ENCODE results near the gene FAM181A.

The FAM181A gene

GRCh38 chr14:93963692-93964091, 36.5 kb downstream of the FAM181A start:
- DNase-seq (ENCODE audit: low read depth in 1 of 2, low spot score in 1 of 2): no peak
- no peak overlapping the region for H3K4me3 ChIP-seq (replicated peaks; ENCODE audit: insufficient read depth, low read length)
- TF ChIP-seq REST (IDR thresholded peaks at IDR 0.05; ENCODE audit: insufficient replicate concordance, low read depth) (no peak), SPI1 (IDR thresholded peaks at IDR 0.05; ENCODE audit: borderline replicate concordance, low read depth) (no peak), GABPA (IDR thresholded peaks at IDR 0.05; ENCODE audit: low read depth) (no peak), POLR2AphosphoS5 (IDR thresholded peaks at IDR 0.05; ENCODE audit: low read depth) (no peak), CTCF (IDR thresholded peaks at IDR 0.05; ENCODE audit: insufficient read depth, low read length) (no peak)

GRCh38 chr14:93964281-93964680, 37.1 kb downstream of the FAM181A start:
- no peak for DNase-seq (ENCODE audit: low read depth in 1 of 2, low spot score in 1 of 2)
- H3K27ac ChIP-seq (replicated peaks): no peak overlapping the region
- TF ChIP-seq POLR2AphosphoS5 (IDR thresholded peaks at IDR 0.05; ENCODE audit: low read depth): no peak
- no peaks in the 10 kb centered on the region for H3K27me3 ChIP-seq (ENCODE audit: insufficient read depth, poor library complexity, severe bottlenecking)
- no peak overlapping the region for H3K4me3 ChIP-seq (replicated peaks; ENCODE audit: insufficient read depth, low read length)

More at GRCh38 chr14:93963692-93964091, 36.5 kb downstream of the FAM181A start:
- Histone ChIP-seq H3K27ac (replicated peaks) (no peak overlapping the region), H3K27me3 (ENCODE audit: insufficient read depth, poor library complexity, severe bottlenecking) (no peaks in the 10 kb centered on the region)

GRCh38 chr14:93964820-93965286, 37.7 kb downstream of the FAM181A start:
- H3K27me3 ChIP-seq (ENCODE audit: insufficient read depth, poor library complexity, severe bottlenecking): no peaks in the 10 kb centered on the region
- H3K27ac ChIP-seq (replicated peaks): no peak overlapping the region
- TF ChIP-seq SPI1 (IDR thresholded peaks at IDR 0.05; ENCODE audit: borderline replicate concordance, low read depth): no peak
- no peak for TF ChIP-seq CTCF (IDR thresholded peaks at IDR 0.05; ENCODE audit: insufficient read depth, low read length)
- no peak for TF ChIP-seq GABPA (IDR thresholded peaks at IDR 0.05; ENCODE audit: low read depth)
- no peak for TF ChIP-seq REST (IDR thresholded peaks at IDR 0.05; ENCODE audit: insufficient replicate concordance, low read depth)
- TF ChIP-seq POLR2AphosphoS5 (IDR thresholded peaks at IDR 0.05; ENCODE audit: low read depth): no peak
- no peak overlapping the region for H3K4me3 ChIP-seq (replicated peaks; ENCODE audit: insufficient read depth, low read length)
- DNase-seq (ENCODE audit: low read depth in 1 of 2, low spot score in 1 of 2): no peak

- DNase-seq (ENCODE audit: low read depth in 1 of 2, low spot score in 1 of 2): no peak
- Histone ChIP-seq H3K27me3 (ENCODE audit: insufficient read depth, poor library complexity, severe bottlenecking) (no peaks in the 10 kb centered on the region), H3K4me3 (replicated peaks; ENCODE audit: insufficient read depth, low read length) (no peak overlapping the region), H3K27ac (replicated peaks) (no peak overlapping the region)
- TF ChIP-seq REST (IDR thresholded peaks at IDR 0.05; ENCODE audit: insufficient replicate concordance, low read depth): no peak
- no peak for TF ChIP-seq POLR2AphosphoS5 (IDR thresholded peaks at IDR 0.05; ENCODE audit: low read depth)
- no peak for TF ChIP-seq GABPA (IDR thresholded peaks at IDR 0.05; ENCODE audit: low read depth)
- TF ChIP-seq SPI1 (IDR thresholded peaks at IDR 0.05; ENCODE audit: borderline replicate concordance, low read depth): no peak
Observed at GRCh38 chr14:93965287-93965821, 38.2 kb downstream of the FAM181A start.
